Upper lobe of left lung (tissue), 4 donors: ENCODE measurements around the gene C1orf198.

Experiments used
- CTCF ChIP-seq, 6 experiments: fragments of 450-650 bp in 4 of 6; fragments of 200-600 bp in 2 of 6; sonication (generic) in 2 of 6; IDR thresholded peaks; one replicate each; pipeline ENCODE4 v1.5.1; 2016 to 2019; ENCODE audit warnings: antibody characterized with exemption in 6 of 6
- EP300 ChIP-seq, 4 donors: sonication (generic); formaldehyde crosslinking; IDR thresholded peaks; one replicate each; pipeline ENCODE4 v1.5.1; 2017; ENCODE audit warnings: antibody characterized with exemption in 4 of 4, control low read depth in 2 of 4
- POLR2A ChIP-seq, 4 donors: fragments of 450-650 bp; IDR thresholded peaks; one replicate each; pipeline ENCODE4 v1.5.1; 2016 to 2017; ENCODE audit warnings: antibody characterized with exemption in 4 of 4, mild to moderate bottlenecking in 2 of 4
- POLR2AphosphoS5 ChIP-seq, 2 donors: sonication (generic); formaldehyde crosslinking; IDR thresholded peaks; one replicate each; pipeline ENCODE4 v1.5.1; 2017; ENCODE audit warnings: antibody characterized with exemption in 2 of 2

- TF ChIP-seq CTCF (IDR thresholded peaks at IDR 0.05) (no peak), POLR2A (IDR thresholded peaks at IDR 0.05) (no peak), POLR2AphosphoS5 (IDR thresholded peaks at IDR 0.05) (no peak), EP300 (IDR thresholded peaks at IDR 0.05) (no peak)
Measured at GRCh38 chr1:230827801-230828200, 40.5 kb downstream of the C1orf198 start.
